A673 (cell line): Measurements from ENCODE around the gene MRPL53.
"Not testable (repeated sequence)": the region's sequence is repeated elsewhere in the genome, so short reads cannot be mapped to it uniquely, and the experiment has no call there.

Experiments used
- EZH2 ChIP-seq: fragments of 200-600 bp; sonication (generic); IDR thresholded peaks from 2 replicates; pipeline ENCODE4 v1.6.1; 2017; ENCODE audit warnings: borderline replicate concordance, low read depth, mild to moderate bottlenecking, mixed read lengths, antibody characterized with exemption, low read length; ENCODE audit not compliant: poor library complexity, severe bottlenecking
- TF ChIP-seq, protein P1 (sequence below): fragments of 300-800, 200-600 bp; sonication (generic); conservative IDR thresholded peaks from 2 replicates; pipeline ENCODE4 v1.5.1; 2017; ENCODE audit warnings: low read depth, mild to moderate bottlenecking, antibody characterized with exemption, low read length, moderate library complexity, mixed read lengths

DNA sequence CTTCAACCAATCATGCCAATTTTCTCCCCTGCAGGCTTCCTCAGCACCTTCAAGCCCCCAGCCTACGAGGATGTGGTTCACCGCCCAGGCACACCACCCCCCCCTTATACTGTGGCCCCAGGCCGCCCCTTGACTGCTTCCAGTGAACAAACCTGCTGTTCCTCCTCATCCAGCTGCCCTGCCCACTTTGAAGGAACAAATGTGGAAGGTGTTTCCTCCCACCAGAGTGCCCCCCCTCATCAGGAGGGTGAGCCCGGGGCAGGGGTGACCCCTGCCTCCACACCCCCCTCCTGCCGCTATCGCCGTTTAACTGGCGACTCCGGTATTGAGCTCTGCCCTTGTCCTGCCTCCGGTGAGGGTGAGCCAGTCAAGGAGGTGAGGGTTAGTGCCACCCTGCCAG lies 12.3 kb downstream of the MRPL53 start:
- TF ChIP-seq, protein P1, sequence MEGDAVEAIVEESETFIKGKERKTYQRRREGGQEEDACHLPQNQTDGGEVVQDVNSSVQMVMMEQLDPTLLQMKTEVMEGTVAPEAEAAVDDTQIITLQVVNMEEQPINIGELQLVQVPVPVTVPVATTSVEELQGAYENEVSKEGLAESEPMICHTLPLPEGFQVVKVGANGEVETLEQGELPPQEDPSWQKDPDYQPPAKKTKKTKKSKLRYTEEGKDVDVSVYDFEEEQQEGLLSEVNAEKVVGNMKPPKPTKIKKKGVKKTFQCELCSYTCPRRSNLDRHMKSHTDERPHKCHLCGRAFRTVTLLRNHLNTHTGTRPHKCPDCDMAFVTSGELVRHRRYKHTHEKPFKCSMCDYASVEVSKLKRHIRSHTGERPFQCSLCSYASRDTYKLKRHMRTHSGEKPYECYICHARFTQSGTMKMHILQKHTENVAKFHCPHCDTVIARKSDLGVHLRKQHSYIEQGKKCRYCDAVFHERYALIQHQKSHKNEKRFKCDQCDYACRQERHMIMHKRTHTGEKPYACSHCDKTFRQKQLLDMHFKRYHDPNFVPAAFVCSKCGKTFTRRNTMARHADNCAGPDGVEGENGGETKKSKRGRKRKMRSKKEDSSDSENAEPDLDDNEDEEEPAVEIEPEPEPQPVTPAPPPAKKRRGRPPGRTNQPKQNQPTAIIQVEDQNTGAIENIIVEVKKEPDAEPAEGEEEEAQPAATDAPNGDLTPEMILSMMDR: not testable (repeated sequence)
- not testable (repeated sequence) for TF ChIP-seq EZH2
